WTC11 (cell line): ENCODE data around the gene PGPEP1. TPM values are rescaled to one million over a fixed set of nuclear protein-coding genes. Genes with fewer than 3 reads are reported as not detected.

ENCODE experiments used
- ATAC-seq: fragments of 200-7000 bp; cut with Tn5 transposase; 2 replicates; pipeline ENCODE4 v1.10.0; 2021; ENCODE audit warnings: mild to moderate bottlenecking, moderate library complexity
- CTCF ChIA-PET: fragments of 300-600 bp; sonication (Branson Sonifier 250); formaldehyde crosslinking; loops from one replicate; lab custom pipeline; 2021; ENCODE audit warnings: antibody characterized with exemption; lab: Charles Lee
- POLR2A ChIA-PET: fragments of 350-600 bp; sonication (Branson Sonifier 250); formaldehyde crosslinking; loops from one replicate; lab custom pipeline; 2021; ENCODE audit warnings: antibody characterized with exemption; lab: Charles Lee
- DNase-seq: peaks from one replicate; pipeline ENCODE4 v3.0.0; 2021; ENCODE audit warnings: low spot score
- H3K27ac Mint-ChIP-seq: 2 replicates; pipeline ENCODE4 v1.8.0; 2021; ENCODE audit warnings: mixed read lengths
- H3K27me3 Mint-ChIP-seq: 2 replicates; pipeline ENCODE4 v1.8.0; 2021; ENCODE audit warnings: low read depth, mild to moderate bottlenecking, moderate library complexity, mixed read lengths
- H3K36me3 Mint-ChIP-seq: 2 replicates; pipeline ENCODE4 v1.8.0; 2021; ENCODE audit warnings: mixed read lengths
- H3K4me1 Mint-ChIP-seq: 2 replicates; pipeline ENCODE4 v1.8.0; 2022; ENCODE audit warnings: mixed read lengths
- H3K4me3 Mint-ChIP-seq: 2 replicates; pipeline ENCODE4 v1.8.0; 2021; ENCODE audit warnings: mild to moderate bottlenecking, moderate library complexity, mixed read lengths
- H3K9me3 Mint-ChIP-seq: 2 replicates; pipeline ENCODE4 v1.8.0; 2021; ENCODE audit warnings: mixed read lengths
- ATF1 ChIP-seq: sonication (generic); formaldehyde crosslinking; IDR thresholded peaks from 2 replicates; pipeline ENCODE4 v1.8.1; 2023; ENCODE audit warnings: mild to moderate bottlenecking, moderate library complexity, missing genetic modification reagents
- GABPB1 ChIP-seq: sonication (generic); formaldehyde crosslinking; IDR thresholded peaks from 2 replicates; pipeline ENCODE4 v1.8.1; 2023; ENCODE audit warnings: mild to moderate bottlenecking, missing genetic modification reagents
- GTF2I ChIP-seq: fragments of 250-450 bp; sonication (Bioruptor Pico); conservative IDR thresholded peaks from 2 replicates; pipeline ENCODE4 v1.4.0; 2021; ENCODE audit warnings: mild to moderate bottlenecking
- HMGA2 ChIP-seq: fragments of 250-450 bp; sonication (Bioruptor Pico); IDR thresholded peaks from 2 replicates; pipeline ENCODE4 v1.4.0; 2021; ENCODE audit warnings: mild to moderate bottlenecking, moderate library complexity
- HMGXB4 ChIP-seq: sonication (generic); formaldehyde crosslinking; IDR thresholded peaks from 2 replicates; pipeline ENCODE4 v1.8.1; 2023; ENCODE audit warnings: mild to moderate bottlenecking, moderate library complexity, missing genetic modification reagents
- MXD4 ChIP-seq: fragments of 250-450 bp; sonication (Bioruptor Pico); IDR thresholded peaks from 2 replicates; pipeline ENCODE4 v1.8.0; 2021; ENCODE audit warnings: mild to moderate bottlenecking, moderate library complexity, borderline replicate concordance
- MYBL2 ChIP-seq: sonication (generic); formaldehyde crosslinking; IDR thresholded peaks from 2 replicates; pipeline ENCODE4 v1.8.1; 2023; ENCODE audit warnings: mild to moderate bottlenecking, moderate library complexity, missing genetic modification reagents
- NFYB ChIP-seq: sonication (generic); formaldehyde crosslinking; conservative IDR thresholded peaks from 2 replicates; pipeline ENCODE4 v1.8.0; 2022; ENCODE audit warnings: low read depth, missing genetic modification reagents
- SOX15 ChIP-seq: fragments of 250-450 bp; sonication (Bioruptor Pico); IDR thresholded peaks from 2 replicates; pipeline ENCODE4 v1.9.0; 2021; ENCODE audit warnings: mild to moderate bottlenecking
- TEAD1 ChIP-seq: sonication (generic); formaldehyde crosslinking; IDR thresholded peaks from 2 replicates; pipeline ENCODE4 v1.8.0; 2022; ENCODE audit warnings: mild to moderate bottlenecking, missing genetic modification reagents
- USF2 ChIP-seq: sonication (generic); formaldehyde crosslinking; IDR thresholded peaks from 2 replicates; pipeline ENCODE4 v1.8.1; 2023; ENCODE audit warnings: mild to moderate bottlenecking, missing genetic modification reagents, moderate library complexity
- ZNF121 ChIP-seq: sonication (generic); formaldehyde crosslinking; IDR thresholded peaks from 2 replicates; pipeline ENCODE4 v1.8.0; 2023; ENCODE audit warnings: missing genetic modification reagents
- total RNA-seq: library from RNA; stranded (reverse); gene quantifications from 3 replicates; pipeline ENCODE4 v1.2.3, GENCODE V29; 2021
- TF ChIP-seq, protein P1 (sequence below): sonication (generic); formaldehyde crosslinking; IDR thresholded peaks from 2 replicates; pipeline ENCODE4 v1.8.1; 2022; ENCODE audit warnings: mild to moderate bottlenecking, moderate library complexity, missing genetic modification reagents
- TF ChIP-seq, protein P2 (sequence below): fragments of 250-450 bp; sonication (Bioruptor Pico); IDR thresholded peaks from 2 replicates; pipeline ENCODE4 v2.1.2; 2022; ENCODE audit warnings: mild to moderate bottlenecking, moderate library complexity
- TF ChIP-seq, protein P3 (sequence below): sonication (generic); formaldehyde crosslinking; IDR thresholded peaks from 2 replicates; pipeline ENCODE4 v1.8.0; 2023; ENCODE audit warnings: missing genetic modification reagents, mild to moderate bottlenecking, borderline replicate concordance
- TF ChIP-seq, protein P4 (sequence below): fragments of 250-450 bp; sonication (Bioruptor Pico); IDR thresholded peaks from 2 replicates; pipeline ENCODE4 v1.9.0; 2021; ENCODE audit warnings: moderate library complexity, mild to moderate bottlenecking, inconsistent platforms, borderline replicate concordance

The PGPEP1 gene
- total RNA-seq, 1 experiment from 2014 or later = 68.1 TPM

GRCh38 chr19:18357041-18357440 is 16.6 kb downstream of the PGPEP1 start:
- H3K27me3 Mint-ChIP-seq = no peaks in the 10 kb centered on the region
- H3K4me1 Mint-ChIP-seq = no peaks in the 10 kb centered on the region
- no peak overlapping the region for H3K27ac Mint-ChIP-seq

DNA sequence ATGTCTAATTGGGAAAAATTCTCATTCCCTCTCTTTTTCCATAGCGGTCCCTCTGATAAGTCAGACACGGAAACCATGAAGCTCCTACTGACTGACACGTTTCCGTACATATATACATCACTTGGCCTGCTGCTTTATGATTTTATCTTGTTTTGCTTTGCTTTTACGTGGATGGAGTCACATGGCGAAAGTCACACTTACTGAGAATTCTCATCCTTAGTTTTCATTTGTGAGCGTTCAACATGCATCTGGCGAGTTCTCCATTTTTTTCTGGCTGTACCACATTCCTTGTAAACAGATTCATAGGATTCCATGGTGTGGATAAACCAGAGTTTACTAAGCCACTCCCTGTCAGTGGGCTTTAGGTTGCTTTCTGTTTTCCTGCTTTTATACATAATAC is 21.2 kb downstream of the PGPEP1 start:
- no peak for ATAC-seq
- Mint-ChIP-seq H3K4me1 (peaks cover 27% of the 10 kb centered on the region), H3K36me3 (peaks cover 52% of the 10 kb centered on the region), H3K27ac (peak overlapping the region; percentile 79), H3K9me3 (no peaks in the 10 kb centered on the region), H3K27me3 (no peaks in the 10 kb centered on the region)
- POLR2A ChIA-PET = no interaction called here
- TF ChIP-seq TEAD1 (CRISPR knock-in tag) = no peak
- TF ChIP-seq, all 79 proteins: peak for 0
- no peak overlapping the region for H3K4me3 Mint-ChIP-seq
- no peak for DNase-seq
- CTCF ChIA-PET = interaction anchor here (1.8 to 12.4 kb wide), 2 partner anchors 26 to 33 kb away, joined by 7 to 91 read pairs; partner anchors contain the start of gene GDF15

More at GRCh38 chr19:18357041-18357440, 16.6 kb downstream of the PGPEP1 start:
- CTCF ChIA-PET = interaction anchor here (0.8 to 1.1 kb wide), 4 partner anchors 29 to 84 kb away, joined by 3 to 6 read pairs (median 4); no protein-coding TSS in a partner anchor
- POLR2A ChIA-PET = no interaction called here
- Mint-ChIP-seq H3K36me3 (peaks cover 56% of the 10 kb centered on the region), H3K9me3 (no peaks in the 10 kb centered on the region), H3K4me3 (no peak overlapping the region)
- DNase-seq (no peak), ATAC-seq (no peak)
- TF ChIP-seq, protein P1, sequence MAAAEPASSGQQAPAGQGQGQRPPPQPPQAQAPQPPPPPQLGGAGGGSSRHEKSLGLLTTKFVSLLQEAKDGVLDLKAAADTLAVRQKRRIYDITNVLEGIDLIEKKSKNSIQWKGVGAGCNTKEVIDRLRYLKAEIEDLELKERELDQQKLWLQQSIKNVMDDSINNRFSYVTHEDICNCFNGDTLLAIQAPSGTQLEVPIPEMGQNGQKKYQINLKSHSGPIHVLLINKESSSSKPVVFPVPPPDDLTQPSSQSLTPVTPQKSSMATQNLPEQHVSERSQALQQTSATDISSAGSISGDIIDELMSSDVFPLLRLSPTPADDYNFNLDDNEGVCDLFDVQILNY (CRISPR knock-in tag) = no peak
- no peak for TF ChIP-seq MYBL2 (CRISPR knock-in tag)

DNA sequence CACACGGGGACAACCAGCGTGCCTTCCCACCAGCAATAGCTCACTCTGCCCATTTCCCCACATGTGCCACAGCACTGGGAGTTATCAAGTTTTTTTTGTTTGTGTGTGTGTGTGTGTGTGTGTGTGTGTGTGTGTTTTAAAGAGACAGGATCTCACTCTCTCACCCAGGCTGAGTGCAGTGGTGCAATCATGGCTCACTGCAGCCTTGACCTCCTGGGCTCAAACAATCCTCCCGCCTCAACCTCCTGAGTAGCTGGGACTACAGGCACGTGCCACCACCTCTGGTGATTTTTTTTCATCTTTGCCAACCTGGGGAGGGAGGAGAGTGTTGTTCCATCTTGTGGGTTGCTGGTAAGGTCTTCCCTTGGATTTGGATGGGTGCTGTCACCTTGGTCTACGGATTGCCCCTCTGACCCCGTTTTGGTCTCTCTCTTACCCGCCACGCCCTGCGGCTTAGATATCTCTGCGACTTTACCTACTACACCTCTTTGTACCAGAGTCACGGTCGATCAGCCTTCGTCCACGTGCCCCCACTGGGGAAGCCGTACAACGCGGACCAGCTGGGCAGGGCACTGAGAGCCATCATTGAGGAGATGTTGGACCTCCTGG is 22.6 kb downstream of the PGPEP1 start:
- DNase-seq (no peak), ATAC-seq (no peak)
- H3K4me1 Mint-ChIP-seq = peaks cover 31% of the 10 kb centered on the region
- H3K27ac Mint-ChIP-seq = peak overlapping the region; percentile 97
- no peaks in the 10 kb centered on the region for H3K9me3 Mint-ChIP-seq
- peak; percentile 81 for TF ChIP-seq GABPB1 (CRISPR knock-in tag)
- no peak for TF ChIP-seq NFYB (CRISPR knock-in tag)
- TF ChIP-seq GTF2I (CRISPR knock-in tag) = 0 out of 2 replicates have a peak, but pooled peaks have one; percentile 11
- ChIA-PET CTCF (interaction anchor here (0.5 to 12.4 kb wide), 5 partner anchors 14 to 82 kb away, joined by 3 to 91 read pairs (median 4); partner anchors contain the start of genes GDF15 and JUND), POLR2A (no interaction called here)
- peaks cover 38% of the 10 kb centered on the region for H3K36me3 Mint-ChIP-seq
- no peak overlapping the region for H3K4me3 Mint-ChIP-seq
- H3K27me3 Mint-ChIP-seq = no peaks in the 10 kb centered on the region

GRCh38 chr19:18363787-18364186 is 23.4 kb downstream of the PGPEP1 start:
- Mint-ChIP-seq H3K4me3 (no peak overlapping the region), H3K36me3 (peaks cover 31% of the 10 kb centered on the region), H3K27me3 (no peaks in the 10 kb centered on the region), H3K4me1 (peaks cover 34% of the 10 kb centered on the region), H3K27ac (peak overlapping the region; percentile 97), H3K9me3 (no peaks in the 10 kb centered on the region)
- CTCF ChIA-PET = interaction anchor here (0.8 to 12.4 kb wide), 8 partner anchors 15 to 84 kb away, joined by 3 to 91 read pairs (median 4); partner anchors contain the start of genes GDF15, JUND and LSM4
- ATAC-seq (no peak), DNase-seq (no peak)
- POLR2A ChIA-PET = no interaction called here
- no peak for TF ChIP-seq ATF1
- TF ChIP-seq, protein P2, sequence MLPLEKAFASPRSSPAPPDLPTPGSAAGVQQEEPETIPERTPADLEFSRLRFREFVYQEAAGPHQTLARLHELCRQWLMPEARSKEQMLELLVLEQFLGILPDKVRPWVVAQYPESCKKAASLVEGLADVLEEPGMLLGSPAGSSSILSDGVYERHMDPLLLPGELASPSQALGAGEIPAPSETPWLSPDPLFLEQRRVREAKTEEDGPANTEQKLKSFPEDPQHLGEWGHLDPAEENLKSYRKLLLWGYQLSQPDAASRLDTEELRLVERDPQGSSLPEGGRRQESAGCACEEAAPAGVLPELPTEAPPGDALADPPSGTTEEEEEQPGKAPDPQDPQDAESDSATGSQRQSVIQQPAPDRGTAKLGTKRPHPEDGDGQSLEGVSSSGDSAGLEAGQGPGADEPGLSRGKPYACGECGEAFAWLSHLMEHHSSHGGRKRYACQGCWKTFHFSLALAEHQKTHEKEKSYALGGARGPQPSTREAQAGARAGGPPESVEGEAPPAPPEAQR (CRISPR knock-in tag) = no peak
- TF ChIP-seq USF2 (CRISPR knock-in tag) = no peak
- TF ChIP-seq SOX15 (CRISPR knock-in tag) = no peak
- no peak for TF ChIP-seq MXD4 (CRISPR knock-in tag)
- TF ChIP-seq, protein P3, sequence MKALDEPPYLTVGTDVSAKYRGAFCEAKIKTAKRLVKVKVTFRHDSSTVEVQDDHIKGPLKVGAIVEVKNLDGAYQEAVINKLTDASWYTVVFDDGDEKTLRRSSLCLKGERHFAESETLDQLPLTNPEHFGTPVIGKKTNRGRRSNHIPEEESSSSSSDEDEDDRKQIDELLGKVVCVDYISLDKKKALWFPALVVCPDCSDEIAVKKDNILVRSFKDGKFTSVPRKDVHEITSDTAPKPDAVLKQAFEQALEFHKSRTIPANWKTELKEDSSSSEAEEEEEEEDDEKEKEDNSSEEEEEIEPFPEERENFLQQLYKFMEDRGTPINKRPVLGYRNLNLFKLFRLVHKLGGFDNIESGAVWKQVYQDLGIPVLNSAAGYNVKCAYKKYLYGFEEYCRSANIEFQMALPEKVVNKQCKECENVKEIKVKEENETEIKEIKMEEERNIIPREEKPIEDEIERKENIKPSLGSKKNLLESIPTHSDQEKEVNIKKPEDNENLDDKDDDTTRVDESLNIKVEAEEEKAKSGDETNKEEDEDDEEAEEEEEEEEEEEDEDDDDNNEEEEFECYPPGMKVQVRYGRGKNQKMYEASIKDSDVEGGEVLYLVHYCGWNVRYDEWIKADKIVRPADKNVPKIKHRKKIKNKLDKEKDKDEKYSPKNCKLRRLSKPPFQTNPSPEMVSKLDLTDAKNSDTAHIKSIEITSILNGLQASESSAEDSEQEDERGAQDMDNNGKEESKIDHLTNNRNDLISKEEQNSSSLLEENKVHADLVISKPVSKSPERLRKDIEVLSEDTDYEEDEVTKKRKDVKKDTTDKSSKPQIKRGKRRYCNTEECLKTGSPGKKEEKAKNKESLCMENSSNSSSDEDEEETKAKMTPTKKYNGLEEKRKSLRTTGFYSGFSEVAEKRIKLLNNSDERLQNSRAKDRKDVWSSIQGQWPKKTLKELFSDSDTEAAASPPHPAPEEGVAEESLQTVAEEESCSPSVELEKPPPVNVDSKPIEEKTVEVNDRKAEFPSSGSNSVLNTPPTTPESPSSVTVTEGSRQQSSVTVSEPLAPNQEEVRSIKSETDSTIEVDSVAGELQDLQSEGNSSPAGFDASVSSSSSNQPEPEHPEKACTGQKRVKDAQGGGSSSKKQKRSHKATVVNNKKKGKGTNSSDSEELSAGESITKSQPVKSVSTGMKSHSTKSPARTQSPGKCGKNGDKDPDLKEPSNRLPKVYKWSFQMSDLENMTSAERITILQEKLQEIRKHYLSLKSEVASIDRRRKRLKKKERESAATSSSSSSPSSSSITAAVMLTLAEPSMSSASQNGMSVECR (CRISPR knock-in tag) = no peak
- no peak for TF ChIP-seq TEAD1 (CRISPR knock-in tag)
- TF ChIP-seq HMGXB4 = no peak
- TF ChIP-seq, protein P4, sequence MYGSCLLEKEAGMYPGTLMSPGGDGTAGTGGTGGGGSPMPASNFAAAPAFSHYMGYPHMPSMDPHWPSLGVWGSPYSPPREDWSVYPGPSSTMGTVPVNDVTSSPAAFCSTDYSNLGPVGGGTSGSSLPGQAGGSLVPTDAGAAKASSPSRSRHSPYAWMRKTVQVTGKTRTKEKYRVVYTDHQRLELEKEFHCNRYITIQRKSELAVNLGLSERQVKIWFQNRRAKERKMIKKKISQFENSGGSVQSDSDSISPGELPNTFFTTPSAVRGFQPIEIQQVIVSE (CRISPR knock-in tag) = no peak
- no peak for TF ChIP-seq ZNF121
- no peak for TF ChIP-seq HMGA2
